Ovary (tissue), 3 donors: ENCODE data around the gene C1orf87.

ENCODE experiments used
- EP300 ChIP-seq: sonication (generic); formaldehyde crosslinking; IDR thresholded peaks from one replicate; pipeline ENCODE4 v1.6.1; 2017; ENCODE audit warnings: antibody characterized with exemption
- POLR2A ChIP-seq: fragments of 450-650 bp; IDR thresholded peaks from one replicate; pipeline ENCODE4 v1.6.1; 2017; ENCODE audit warnings: antibody characterized with exemption, mild to moderate bottlenecking, moderate library complexity
- TF ChIP-seq, protein P1 (sequence below), 3 donors: fragments of 450-650 bp in 2 of 3; fragments of 200-600 bp in 1 of 3; IDR thresholded peaks; one replicate each; pipeline versions ENCODE4 v1.5.1 to v1.8.0; 2016 to 2022; ENCODE audit warnings: antibody characterized with exemption in 3 of 3, mild to moderate bottlenecking in 1 of 3
- donor health status: DM: no; HTN: no; CAD: no.

DNA sequence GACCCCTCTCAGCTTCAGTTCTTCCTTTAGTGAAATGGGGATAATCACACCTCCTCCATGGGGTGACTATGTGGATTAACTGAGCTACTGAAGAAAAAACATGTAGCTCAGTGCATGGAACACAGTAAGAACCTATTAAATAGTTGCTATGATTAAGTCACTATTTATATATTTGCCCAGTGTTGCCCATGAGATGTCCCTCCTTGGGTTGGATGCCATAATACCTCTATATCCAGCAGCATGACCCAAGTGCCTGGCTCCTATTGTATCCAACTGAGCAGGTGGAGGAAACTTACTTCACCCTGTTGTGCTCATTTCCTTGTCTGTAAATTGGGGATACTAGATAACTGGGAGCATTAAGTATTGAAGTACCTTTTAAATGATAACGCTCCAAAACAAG, 99.9 kb downstream of the C1orf87 start:
- TF ChIP-seq, protein P1, sequence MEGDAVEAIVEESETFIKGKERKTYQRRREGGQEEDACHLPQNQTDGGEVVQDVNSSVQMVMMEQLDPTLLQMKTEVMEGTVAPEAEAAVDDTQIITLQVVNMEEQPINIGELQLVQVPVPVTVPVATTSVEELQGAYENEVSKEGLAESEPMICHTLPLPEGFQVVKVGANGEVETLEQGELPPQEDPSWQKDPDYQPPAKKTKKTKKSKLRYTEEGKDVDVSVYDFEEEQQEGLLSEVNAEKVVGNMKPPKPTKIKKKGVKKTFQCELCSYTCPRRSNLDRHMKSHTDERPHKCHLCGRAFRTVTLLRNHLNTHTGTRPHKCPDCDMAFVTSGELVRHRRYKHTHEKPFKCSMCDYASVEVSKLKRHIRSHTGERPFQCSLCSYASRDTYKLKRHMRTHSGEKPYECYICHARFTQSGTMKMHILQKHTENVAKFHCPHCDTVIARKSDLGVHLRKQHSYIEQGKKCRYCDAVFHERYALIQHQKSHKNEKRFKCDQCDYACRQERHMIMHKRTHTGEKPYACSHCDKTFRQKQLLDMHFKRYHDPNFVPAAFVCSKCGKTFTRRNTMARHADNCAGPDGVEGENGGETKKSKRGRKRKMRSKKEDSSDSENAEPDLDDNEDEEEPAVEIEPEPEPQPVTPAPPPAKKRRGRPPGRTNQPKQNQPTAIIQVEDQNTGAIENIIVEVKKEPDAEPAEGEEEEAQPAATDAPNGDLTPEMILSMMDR (IDR thresholded peaks at IDR 0.05), result no peak
- TF ChIP-seq EP300 (no peak), POLR2A (no peak)
